HAP-1 (cell line): ENCODE measurements around the gene SPACA4.
A peak's percentile ranks its signal among the peaks of the same experiment; 100 is the strongest.

ENCODE experiments used
- DNase-seq, 2 experiments: peaks; one replicate each; pipeline ENCODE4 v3.0.0-alpha.2; 2016 to 2020; ENCODE audit warnings: low spot score in 2 of 2
- H3K27me3 ChIP-seq: fragments of 250-450 bp; sonication (Bioruptor Pico); 2 replicates; pipeline ENCODE4 v1.5.1; 2020; ENCODE audit warnings: low read depth, mild to moderate bottlenecking, moderate library complexity
- H3K36me3 ChIP-seq: fragments of 250-450 bp; sonication (Bioruptor Pico); replicated peaks from 2 replicates; pipeline ENCODE4 v1.5.1; 2020; ENCODE audit warnings: mild to moderate bottlenecking
- H3K4me1 ChIP-seq: fragments of 250-450 bp; sonication (Bioruptor Pico); 2 replicates; pipeline ENCODE4 v1.5.1; 2020; ENCODE audit warnings: mild to moderate bottlenecking
- H3K4me3 ChIP-seq: fragments of 250-450 bp; sonication (Bioruptor Pico); 2 replicates; pipeline ENCODE4 v1.5.1; 2020; ENCODE audit warnings: mild to moderate bottlenecking, moderate library complexity
- H3K9me3 ChIP-seq: fragments of 250-450 bp; sonication (Bioruptor Pico); 2 replicates; pipeline ENCODE4 v1.5.1; 2020; ENCODE audit warnings: mild to moderate bottlenecking, moderate library complexity
- in situ Hi-C: fragments of 300-500 bp; cut with MboI; formaldehyde crosslinking; loops from 3 replicates; pipeline ENCODE4 v1.14.3; 2020; ENCODE audit warnings: low sequenced_read_pairs, inconsistent platforms, mixed read lengths

Gene SPACA4

GRCh38 chr19:48637948-48638830 is 31.6 kb downstream of the SPACA4 start:
- Histone ChIP-seq H3K4me1 (peaks cover 28% of the 10 kb centered on the region), H3K4me3 (peak overlapping the region; percentile 66)
- in situ Hi-C loops, result no loop called here

GRCh38 chr19:48638831-48639381 is 32.4 kb downstream of the SPACA4 start:
- Histone ChIP-seq H3K9me3 (peaks cover 2% of the 10 kb centered on the region; the same call in 1 of the 2 replicates), H3K36me3 (peaks cover 3% of the 10 kb centered on the region; the same call in 1 of the 2 replicates), H3K4me3 (no peak overlapping the region), H3K27me3 (no peaks in the 10 kb centered on the region), H3K4me1 (peaks cover 21% of the 10 kb centered on the region)
- DNase-seq, result peak in 1 of 2 experiments; percentile 42
- in situ Hi-C loops, result no loop called here

More at GRCh38 chr19:48637948-48638830, 31.6 kb downstream of the SPACA4 start:
- peak; percentile 84 to 93 for DNase-seq
- Histone ChIP-seq H3K27me3 (no peaks in the 10 kb centered on the region), H3K9me3 (peaks cover 2% of the 10 kb centered on the region; the same call in 1 of the 2 replicates), H3K36me3 (peaks cover 9% of the 10 kb centered on the region)

- H3K4me1 ChIP-seq, result peaks cover 14% of the 10 kb centered on the region
- peaks cover 2% of the 10 kb centered on the region; the same call in 1 of the 2 replicates for H3K9me3 ChIP-seq
- DNase-seq, result no peak
- H3K4me3 ChIP-seq, result no peak overlapping the region
- H3K27me3 ChIP-seq, result no peaks in the 10 kb centered on the region
- in situ Hi-C loops, result loop anchor here (10.0 kb wide), 1 partner anchor 325 kb away; the partner anchor contains the start of gene FTL
- H3K36me3 ChIP-seq, result peaks cover 3% of the 10 kb centered on the region; the same call in 1 of the 2 replicates
These were observed 33.2 kb downstream of the SPACA4 start for GRCh38 chr19:48639483-48640375.

- H3K9me3 ChIP-seq, result peaks cover 2% of the 10 kb centered on the region; the same call in 1 of the 2 replicates
- no peaks in the 10 kb centered on the region for H3K27me3 ChIP-seq
- H3K4me3 ChIP-seq, result no peak overlapping the region
- no peak for DNase-seq
- peaks cover 21% of the 10 kb centered on the region for H3K4me1 ChIP-seq
- H3K36me3 ChIP-seq, result peaks cover under 1% of the 10 kb centered on the region; the same call in 1 of the 2 replicates
- in situ Hi-C loops, result loop anchor here (10.0 kb wide), 1 partner anchor 323 kb away; the partner anchor contains the start of gene FTL
These were observed 35.3 kb downstream of the SPACA4 start for GRCh38 chr19:48641850-48642249.

- Histone ChIP-seq H3K4me1 (peaks cover 21% of the 10 kb centered on the region), H3K36me3 (no peaks in the 10 kb centered on the region), H3K4me3 (no peak overlapping the region), H3K9me3 (no peaks in the 10 kb centered on the region), H3K27me3 (no peaks in the 10 kb centered on the region)
- DNase-seq, result no peak
- in situ Hi-C loops, result loop anchor here (10.0 kb wide), 1 partner anchor 322 kb away; the partner anchor contains the start of gene FTL
These were observed 36.3 kb downstream of the SPACA4 start for GRCh38 chr19:48642862-48643261.

GRCh38 chr19:48644355-48644754 is 37.8 kb downstream of the SPACA4 start:
- H3K36me3 ChIP-seq, result no peaks in the 10 kb centered on the region
- H3K27me3 ChIP-seq, result no peaks in the 10 kb centered on the region
- peak overlapping the region; percentile 40 for H3K4me3 ChIP-seq
- no peak for DNase-seq
- peaks cover 15% of the 10 kb centered on the region for H3K4me1 ChIP-seq
- in situ Hi-C loops, result loop anchor here (10.0 kb wide), 1 partner anchor 320 kb away; the partner anchor contains the start of gene FTL
- no peaks in the 10 kb centered on the region for H3K9me3 ChIP-seq

GRCh38 chr19:48644839-48645619 is 38.5 kb downstream of the SPACA4 start:
- H3K4me3 ChIP-seq, result peak overlapping the region; percentile 40
- in situ Hi-C loops, result loop anchor here (5.0 to 10.0 kb wide), 2 partner anchors 192 to 320 kb away; partner anchors contain the start of genes FTL and HSD17B14
- no peaks in the 10 kb centered on the region for H3K9me3 ChIP-seq
- no peaks in the 10 kb centered on the region for H3K36me3 ChIP-seq
- H3K4me1 ChIP-seq, result peaks cover 15% of the 10 kb centered on the region
- peak; percentile 78 to 86 for DNase-seq
- H3K27me3 ChIP-seq, result no peaks in the 10 kb centered on the region

- peaks cover 15% of the 10 kb centered on the region for H3K4me1 ChIP-seq
- DNase-seq, result peak in 1 of 2 experiments; percentile 47
- H3K9me3 ChIP-seq, result no peaks in the 10 kb centered on the region
- peak overlapping the region; percentile 40 for H3K4me3 ChIP-seq
- no peaks in the 10 kb centered on the region for H3K27me3 ChIP-seq
- in situ Hi-C loops, result loop anchor here (5.0 to 10.0 kb wide), 2 partner anchors 192 to 319 kb away; partner anchors contain the start of genes FTL and HSD17B14
- no peaks in the 10 kb centered on the region for H3K36me3 ChIP-seq
These were observed 39.1 kb downstream of the SPACA4 start for GRCh38 chr19:48645620-48646000.

- H3K4me1 ChIP-seq, result peaks cover 15% of the 10 kb centered on the region
- peak; percentile 88 to 97 for DNase-seq
- peak within 1 kb of the TSS; percentile 40 for H3K4me3 ChIP-seq
- no peaks in the 10 kb centered on the region for H3K9me3 ChIP-seq
- in situ Hi-C loops, result loop anchor here (5.0 to 10.0 kb wide), 2 partner anchors 191 to 319 kb away; partner anchors contain the start of genes FTL and HSD17B14
- H3K27me3 ChIP-seq, result no peaks in the 10 kb centered on the region
- no peaks in the 10 kb centered on the region for H3K36me3 ChIP-seq
These were observed 39.6 kb downstream of the SPACA4 start, which contains the start of gene CA11 for GRCh38 chr19:48646001-48646721. Gene CA11, minus strand, starts transcription at chr19:48646187. Its CDS starts 555 bp downstream, at chr19:48645632.

- Histone ChIP-seq H3K4me3 (peak overlapping the region; percentile 40), H3K27me3 (no peaks in the 10 kb centered on the region), H3K9me3 (no peaks in the 10 kb centered on the region), H3K36me3 (no peaks in the 10 kb centered on the region), H3K4me1 (peaks cover 15% of the 10 kb centered on the region)
- in situ Hi-C loops, result loop anchor here (5.0 to 10.0 kb wide), 2 partner anchors 191 to 318 kb away; partner anchors contain the start of genes FTL and HSD17B14
- DNase-seq, result no peak
These were observed 40.2 kb downstream of the SPACA4 start for GRCh38 chr19:48646722-48647216.

GRCh38 chr19:48648134-48648533 is 41.6 kb downstream of the SPACA4 start:
- H3K36me3 ChIP-seq, result no peaks in the 10 kb centered on the region
- in situ Hi-C loops, result loop anchor here (5.0 to 10.0 kb wide), 2 partner anchors 189 to 317 kb away; partner anchors contain the start of genes FTL and HSD17B14
- no peaks in the 10 kb centered on the region for H3K27me3 ChIP-seq
- H3K4me3 ChIP-seq, result no peak overlapping the region
- H3K9me3 ChIP-seq, result no peaks in the 10 kb centered on the region
- no peak for DNase-seq
- H3K4me1 ChIP-seq, result peaks cover 15% of the 10 kb centered on the region
